ENCODE results near the gene FAM131A. TPM values are rescaled to one million over a fixed set of nuclear protein-coding genes. Genes with fewer than 3 reads are reported as not detected.

Gene FAM131A
- 10.0 and 11.4 TPM in 2 replicates for total RNA-seq

GRCh38 chr3:184337399-184337714, at the start of gene FAM131A:
Gene FAM131A (plus strand): TSS chr3:184337600. CDS start chr3:184337631, 31 bp downstream.

GRCh38 chr3:184298759-184299487, 38.5 kb upstream of the FAM131A start, which contains the start of gene PSMD2:
Gene PSMD2 (plus strand): TSS chr3:184299241. CDS start chr3:184299267, 26 bp downstream.

GRCh38 chr3:184314363-184314699, 23.1 kb upstream of the FAM131A start, which contains the start of gene EIF4G1:
Gene EIF4G1 (plus strand): TSS chr3:184314606. CDS start chr3:184315797, 1,191 bp downstream.

GRCh38 chr3:184361532-184361931, 24.1 kb downstream of the FAM131A start, which contains the start of the genes CLCN2 and POLR2H:
Gene CLCN2 (minus strand): TSS chr3:184361605. CDS start chr3:184361479, 126 bp downstream.
Gene POLR2H (plus strand): TSS chr3:184361710. CDS start chr3:184363493, 1,783 bp downstream.

GRCh38 chr3:184377882-184378445, 40.6 kb downstream of the FAM131A start, which contains the start of gene THPO:
Gene THPO (minus strand): TSS chr3:184378207. CDS start chr3:184376259, 1,948 bp downstream.

GRCh38 chr3:184379358-184380184, 42.2 kb downstream of the FAM131A start, which contains the start of gene CHRD:
Gene CHRD (plus strand): TSS chr3:184380054. CDS start chr3:184380319, 265 bp downstream.

Small RNA genes lying within 50 kb of the gene (small RNA-seq; reads per million reads assigned to genes)
- 1,813 reads per million, percentile 100 among the genes with 10 or more reads in this experiment for gene SNORD66

Other genes with a start within 250 kb of the FAM131A start
- not detected in 2 replicates for gene HTR3E, start 240.5 kb upstream of the FAM131A start, total RNA-seq
- 27.7 and 34.7 TPM in 2 replicates for gene EIF2B5, start 202.2 kb upstream of the FAM131A start, total RNA-seq
- gene DVL3, start 182.2 kb upstream of the FAM131A start, total RNA-seq: 38.9 and 48.4 TPM in 2 replicates
- 352 and 438 TPM in 2 replicates for gene AP2M1, start 162.7 kb upstream of the FAM131A start, total RNA-seq
- gene ABCF3, start 151.4 kb upstream of the FAM131A start, total RNA-seq: 43.1 and 51.6 TPM in 2 replicates
- not detected in 2 replicates for gene VWA5B2, start 108.0 kb upstream of the FAM131A start, total RNA-seq
- 25.5 and 28.2 TPM in 2 replicates for gene ALG3, start 88.6 kb upstream of the FAM131A start, total RNA-seq
- 4.7 TPM in 2 replicates for gene EEF1AKMT4, start 87.9 kb upstream of the FAM131A start, total RNA-seq
- 0.16 TPM in 1 of 2 replicates, not detected in the other for gene CAMK2N2, start 76.0 kb upstream of the FAM131A start, total RNA-seq
- not detected in 2 replicates for gene ECE2, start 61.6 kb upstream of the FAM131A start, total RNA-seq
- 213 and 248 TPM in 2 replicates for gene PSMD2, start 38.4 kb upstream of the FAM131A start, total RNA-seq
- gene EIF4G1, start 23.0 kb upstream of the FAM131A start, total RNA-seq: 274 and 300 TPM in 2 replicates
- gene CLCN2, start 24.0 kb downstream of the FAM131A start, total RNA-seq: 3.8 and 5.2 TPM in 2 replicates
- 35.4 and 42.9 TPM in 2 replicates for gene POLR2H, start 24.1 kb downstream of the FAM131A start, total RNA-seq
- 0.12 TPM in 1 of 2 replicates, not detected in the other for gene THPO, start 40.6 kb downstream of the FAM131A start, total RNA-seq
- gene CHRD, start 42.5 kb downstream of the FAM131A start, total RNA-seq: 0.36 and 0.65 TPM in 2 replicates
- 13.6 and 21.4 TPM in 2 replicates for gene EPHB3, start 224.2 kb downstream of the FAM131A start, total RNA-seq